HCT116 (cell line): ENCODE measurements around the gene TET2. TPM values are rescaled to one million over a fixed set of nuclear protein-coding genes. Genes with fewer than 3 reads are reported as not detected.

Experiments used
- ATAC-seq: fragments of 200-7000 bp; cut with Tn5 transposase; 2 replicates; pipeline ENCODE4 v1.9.1; 2020; ENCODE audit warnings: mild to moderate bottlenecking, moderate library complexity
- BruUV-seq: library from RNA; stranded (reverse); fragments of 400-500 nt; replicated peaks from 2 replicates; lab custom pipeline; 2021; lab: Mats Ljungman, UMichigan
- CTCF ChIA-PET: fragments of 300-600 bp; sonication (Branson Sonifier 250); formaldehyde crosslinking; loops from one replicate; lab custom pipeline; 2021; ENCODE audit warnings: antibody characterized with exemption; lab: Charles Lee
- POLR2A ChIA-PET: fragments of 300-600, 350-600 bp; sonication (Branson Sonifier 250); formaldehyde crosslinking; loops from one replicate; lab custom pipeline; 2021; ENCODE audit warnings: antibody characterized with exemption; lab: Charles Lee
- RAD21 ChIA-PET, 2 experiments: fragments of 300-600 bp; sonication (Branson Sonifier 250); formaldehyde crosslinking; loops; one replicate each; lab custom pipeline; 2023; ENCODE audit warnings: low total read pairs in 2 of 2; ENCODE audit not compliant: uncharacterized antibody in 2 of 2, unreplicated experiment in 2 of 2, low non-redundant PET in 1 of 2; lab: Charles Lee
- DNase-seq: peaks from one replicate; pipeline ENCODE4 v3.0.0-alpha.2; 2010; ENCODE audit warnings: low read depth, low spot score
- H2AFZ ChIP-seq: fragments of 200-600 bp; shearing (Covaris generic), sonication (generic); 2 replicates; pipeline ENCODE4 v1.6.1; 2017; ENCODE audit warnings: low read depth, mixed run types, mixed read lengths, antibody characterized with exemption, low read length; ENCODE audit not compliant: poor library complexity, severe bottlenecking
- H3K27ac ChIP-seq: 2 replicates; pipeline ENCODE4 v1.5.1; 2012; ENCODE audit warnings: low read depth, low read length
- H3K27me3 ChIP-seq: fragments of 200-600 bp; sonication (generic); 2 replicates; pipeline ENCODE4 v1.6.1; 2016; ENCODE audit warnings: mixed run types, low read length, mixed read lengths; ENCODE audit not compliant: insufficient read depth
- H3K36me3 ChIP-seq, 2 experiments: fragments of 200-500 bp in 1 of 2; fragments of 200-600 bp in 1 of 2; sonication (Bioruptor generic) in 1 of 2; sonication (generic) in 1 of 2; 2 replicates each; pipeline versions ENCODE4 v1.5.1 to v1.6.1; 2014 to 2016; ENCODE audit warnings: low read length in 2 of 2, inconsistent platforms in 1 of 2, mixed read lengths in 1 of 2, mixed run types in 1 of 2; ENCODE audit not compliant: insufficient read depth in 2 of 2, control insufficient read depth in 1 of 2
- H3K4me1 ChIP-seq, 2 experiments: fragments of 200-600 bp in 1 of 2; sonication (generic) in 1 of 2; 2 replicates each; pipeline versions ENCODE4 v1.5.1 to v1.6.1; 2012 to 2017; ENCODE audit warnings: low read length in 2 of 2, inconsistent platforms in 1 of 2, mild to moderate bottlenecking in 1 of 2, mixed read lengths in 1 of 2, mixed run types in 1 of 2, moderate library complexity in 1 of 2; ENCODE audit not compliant: insufficient read depth in 2 of 2, control insufficient read depth in 1 of 2
- H3K4me2 ChIP-seq: fragments of 200-600 bp; sonication (generic); 2 replicates; pipeline ENCODE4 v1.6.1; 2017; ENCODE audit warnings: mixed run types, low read length, mixed read lengths
- H3K4me3 ChIP-seq, 2 experiments: fragments of 200-600 bp in 1 of 2; sonication (generic) in 1 of 2; replicated peaks in 1 of 2; 2 replicates each; pipeline ENCODE4 v1.5.1; 2011 to 2016; ENCODE audit warnings: low read length in 2 of 2, control low read depth in 1 of 2, low read depth in 1 of 2, mild to moderate bottlenecking in 1 of 2, mixed read lengths in 1 of 2, mixed run types in 1 of 2
- H3K79me2 ChIP-seq: fragments of 200-600 bp; sonication (generic); 2 replicates; pipeline ENCODE4 v1.6.1; 2017; ENCODE audit warnings: mild to moderate bottlenecking, mixed run types, low read length, moderate library complexity, mixed read lengths; ENCODE audit not compliant: insufficient read depth
- H3K9ac ChIP-seq: fragments of 200-600 bp; sonication (generic); 2 replicates; pipeline ENCODE4 v1.6.1; 2016; ENCODE audit warnings: low read length, mixed read lengths
- H3K9me2 ChIP-seq: fragments of 200-600 bp; sonication (generic), shearing (Covaris generic); 2 replicates; pipeline ENCODE4 v1.6.1; 2017; ENCODE audit warnings: mixed run types, mild to moderate bottlenecking, moderate library complexity; ENCODE audit not compliant: insufficient read depth
- H3K9me3 ChIP-seq, 2 experiments: fragments of 200-500 bp in 1 of 2; fragments of 200-600 bp in 1 of 2; sonication (Bioruptor generic) in 1 of 2; sonication (generic) in 1 of 2; 2 replicates each; pipeline ENCODE4 v1.6.1; 2014 to 2017; ENCODE audit warnings: low read length in 2 of 2, mixed read lengths in 2 of 2, inconsistent platforms in 1 of 2, low read depth in 1 of 2, mild to moderate bottlenecking in 1 of 2, mixed run types in 1 of 2, moderate library complexity in 1 of 2; ENCODE audit not compliant: control insufficient read depth in 1 of 2, insufficient read depth in 1 of 2
- H4K20me1 ChIP-seq: fragments of 200-600 bp; sonication (generic), shearing (Covaris generic); 2 replicates; pipeline ENCODE4 v1.6.1; 2017; ENCODE audit warnings: mixed run types, mild to moderate bottlenecking, moderate library complexity; ENCODE audit not compliant: insufficient read depth
- CEBPB ChIP-seq: IDR thresholded peaks from 2 replicates; pipeline ENCODE4 v1.6.1; 2012; ENCODE audit warnings: low read depth
- EGR1 ChIP-seq: IDR thresholded peaks from 2 replicates; pipeline ENCODE4 v1.6.1; 2012; ENCODE audit warnings: low read depth
- ELF1 ChIP-seq: IDR thresholded peaks from 2 replicates; pipeline ENCODE4 v1.6.1; 2012; ENCODE audit warnings: low read depth, borderline replicate concordance
- EZH2 ChIP-seq: fragments of 200-600 bp; sonication (generic); IDR thresholded peaks from 2 replicates; pipeline ENCODE4 v1.6.1; 2017; ENCODE audit warnings: antibody characterized with exemption, mixed run types
- EZH2phosphoT487 ChIP-seq: fragments of 200-600 bp; IDR thresholded peaks from 2 replicates; pipeline ENCODE4 v1.6.1; 2018; ENCODE audit warnings: antibody characterized with exemption, borderline replicate concordance
- JUND ChIP-seq: IDR thresholded peaks from 2 replicates; pipeline ENCODE4 v1.6.1; 2012
- POLR2A ChIP-seq: IDR thresholded peaks from 2 replicates; pipeline ENCODE4 v1.7.0; 2011; ENCODE audit warnings: borderline replicate concordance; ENCODE audit not compliant: insufficient read depth, insufficient read length; ENCODE audit errors: extremely low read depth
- POLR2AphosphoS5 ChIP-seq: IDR thresholded peaks from 2 replicates; pipeline ENCODE4 v1.6.1; 2011; ENCODE audit warnings: mild to moderate bottlenecking, low read depth, low read length, moderate library complexity
- REST ChIP-seq: IDR thresholded peaks from 2 replicates; pipeline ENCODE4 v1.6.1; 2012; ENCODE audit warnings: low read depth
- SP1 ChIP-seq: IDR thresholded peaks from 2 replicates; pipeline ENCODE4 v1.6.1; 2012; ENCODE audit warnings: low read depth
- SRF ChIP-seq: IDR thresholded peaks from 2 replicates; pipeline ENCODE4 v1.6.1; 2012; ENCODE audit warnings: low read depth
- TCF7L2 ChIP-seq: IDR thresholded peaks from 2 replicates; pipeline ENCODE4 v1.7.0; 2011; ENCODE audit warnings: borderline replicate concordance, inconsistent platforms; ENCODE audit not compliant: insufficient read depth, insufficient read length; ENCODE audit errors: extremely low read depth
- YY1 ChIP-seq: IDR thresholded peaks from 2 replicates; pipeline ENCODE4 v1.6.1; 2011; ENCODE audit warnings: low read length, low read depth, moderate library complexity, mild to moderate bottlenecking; ENCODE audit not compliant: insufficient replicate concordance; ENCODE audit errors: extremely low read depth
- ZFX ChIP-seq: fragments of 450-650 bp; IDR thresholded peaks from 2 replicates; pipeline ENCODE4 v1.6.1; 2017
- ZNF274 ChIP-seq: fragments of 200-500 bp; sonication (Bioruptor generic); IDR thresholded peaks from 2 replicates; pipeline ENCODE4 v1.6.1; 2014; ENCODE audit warnings: mild to moderate bottlenecking, low read depth, low read length, inconsistent platforms
- intact Hi-C: fragments of 100-400 bp; cut with micrococcal nuclease; formaldehyde crosslinking; loops from 2 replicates; pipeline ENCODE4 v1.10.0; 2022
- total RNA-seq: library from RNA; stranded (reverse); gene quantifications from one replicate; pipeline ENCODE4 v1.2.1, GENCODE V29; 2021; ENCODE audit not compliant: unreplicated experiment
- TF ChIP-seq, protein P1 (sequence below): IDR thresholded peaks from 2 replicates; pipeline ENCODE4 v1.6.1; 2011; ENCODE audit warnings: mild to moderate bottlenecking, low read length, moderate library complexity; ENCODE audit not compliant: insufficient replicate concordance; ENCODE audit errors: extremely low read depth
- TF ChIP-seq, protein P2 (sequence below): IDR thresholded peaks from 2 replicates; pipeline ENCODE4 v1.6.1; 2012

The TET2 gene
- total RNA-seq, 1 experiment from 2014 or later, result 9.7 TPM

DNA sequence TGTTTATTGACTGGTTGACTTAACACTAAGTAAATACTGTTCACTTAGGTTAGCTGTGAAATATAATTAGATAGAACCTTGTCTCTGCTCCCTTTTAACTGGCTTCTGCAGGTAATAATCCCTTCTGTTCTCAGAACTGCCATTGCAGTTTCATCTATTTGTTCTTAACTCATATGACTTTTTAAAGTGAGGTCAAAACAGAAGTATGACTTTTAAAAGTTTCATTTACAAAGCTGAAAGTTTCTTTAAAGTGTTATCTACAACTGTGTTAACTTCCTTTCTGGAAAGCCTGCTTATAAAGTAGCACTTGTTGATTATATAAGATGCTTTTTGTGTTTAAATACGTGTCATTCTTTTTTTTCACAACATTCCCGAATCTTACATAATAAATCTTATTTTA is 127.4 kb downstream of the TET2 start:
- Histone ChIP-seq H4K20me1 (no peaks in the 10 kb centered on the region), H3K79me2 (no peaks in the 10 kb centered on the region), H3K9ac (no peak overlapping the region), H3K4me2 (no peak overlapping the region), H3K27me3 (no peaks in the 10 kb centered on the region), H3K4me1 (no peaks in the 10 kb centered on the region), H3K27ac (no peak overlapping the region), H2AFZ (no peak overlapping the region), H3K9me3 (no peaks in the 10 kb centered on the region), H3K36me3 (peaks cover 2 to 14% of the 10 kb centered on the region in 2 experiments; a peak in 1 of 4 replicates), H3K9me2 (no peaks in the 10 kb centered on the region), H3K4me3 (no peak overlapping the region)
- ATAC-seq, result no peak
- BruUV-seq, result no TSS peak
- ChIA-PET RAD21 (no interaction called here), POLR2A (no interaction called here), CTCF (no interaction called here)
- intact Hi-C loops, result no loop called here
- DNase-seq, result no peak
- TF ChIP-seq, protein P1, sequence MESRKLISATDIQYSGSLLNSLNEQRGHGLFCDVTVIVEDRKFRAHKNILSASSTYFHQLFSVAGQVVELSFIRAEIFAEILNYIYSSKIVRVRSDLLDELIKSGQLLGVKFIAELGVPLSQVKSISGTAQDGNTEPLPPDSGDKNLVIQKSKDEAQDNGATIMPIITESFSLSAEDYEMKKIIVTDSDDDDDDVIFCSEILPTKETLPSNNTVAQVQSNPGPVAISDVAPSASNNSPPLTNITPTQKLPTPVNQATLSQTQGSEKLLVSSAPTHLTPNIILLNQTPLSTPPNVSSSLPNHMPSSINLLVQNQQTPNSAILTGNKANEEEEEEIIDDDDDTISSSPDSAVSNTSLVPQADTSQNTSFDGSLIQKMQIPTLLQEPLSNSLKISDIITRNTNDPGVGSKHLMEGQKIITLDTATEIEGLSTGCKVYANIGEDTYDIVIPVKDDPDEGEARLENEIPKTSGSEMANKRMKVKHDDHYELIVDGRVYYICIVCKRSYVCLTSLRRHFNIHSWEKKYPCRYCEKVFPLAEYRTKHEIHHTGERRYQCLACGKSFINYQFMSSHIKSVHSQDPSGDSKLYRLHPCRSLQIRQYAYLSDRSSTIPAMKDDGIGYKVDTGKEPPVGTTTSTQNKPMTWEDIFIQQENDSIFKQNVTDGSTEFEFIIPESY, result no peak
- TF ChIP-seq POLR2A, result no peak
- no peak for TF ChIP-seq EGR1
- no peak for TF ChIP-seq SRF
- TF ChIP-seq JUND, result no peak
- no peak for TF ChIP-seq EZH2phosphoT487
- TF ChIP-seq ZFX, result no peak
- TF ChIP-seq EZH2, result no peak
- no peak for TF ChIP-seq ZNF274
- TF ChIP-seq POLR2AphosphoS5, result no peak

DNA sequence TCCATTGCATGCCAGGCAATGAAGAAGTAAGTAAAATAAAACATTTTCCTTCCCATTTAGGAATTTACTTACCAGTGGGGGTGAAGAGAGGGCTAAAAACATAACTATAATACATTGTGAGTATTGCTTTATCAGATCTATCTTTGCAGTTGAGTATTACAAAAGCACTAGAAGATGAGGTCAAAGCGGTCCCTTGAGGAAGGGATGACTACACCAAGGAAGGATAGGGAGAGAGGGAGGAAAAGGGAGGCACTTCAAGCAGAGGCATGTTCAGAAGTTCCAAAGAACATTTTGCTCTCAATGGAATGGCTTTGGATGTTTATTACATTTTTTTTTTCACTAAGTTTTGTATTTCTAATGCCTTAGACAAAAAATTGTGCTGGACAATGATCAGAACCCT is 127.8 kb downstream of the TET2 start:
- H3K9me2 ChIP-seq, result no peaks in the 10 kb centered on the region
- TF ChIP-seq EZH2phosphoT487 (no peak), ELF1 (no peak), SP1 (no peak), ZFX (no peak), YY1 (no peak), CEBPB (no peak), TCF7L2 (no peak), REST (no peak), SRF (no peak), ZNF274 (no peak)
- TF ChIP-seq, protein P2, sequence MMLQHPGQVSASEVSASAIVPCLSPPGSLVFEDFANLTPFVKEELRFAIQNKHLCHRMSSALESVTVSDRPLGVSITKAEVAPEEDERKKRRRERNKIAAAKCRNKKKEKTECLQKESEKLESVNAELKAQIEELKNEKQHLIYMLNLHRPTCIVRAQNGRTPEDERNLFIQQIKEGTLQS, result no peak

More for the DNA sequence above, 127.8 kb downstream of the TET2 start:
- H4K20me1 ChIP-seq, result no peaks in the 10 kb centered on the region
- no peaks in the 10 kb centered on the region for H3K27me3 ChIP-seq
- no peaks in the 10 kb centered on the region for H3K79me2 ChIP-seq
- intact Hi-C loops, result no loop called here
- H2AFZ ChIP-seq, result no peak overlapping the region
- no peak overlapping the region for H3K9ac ChIP-seq
- no peak overlapping the region for H3K4me2 ChIP-seq
- DNase-seq (no peak), ATAC-seq (no peak)
- RAD21 ChIA-PET, result no interaction called here
- H3K36me3 ChIP-seq, result peaks cover 2 to 14% of the 10 kb centered on the region in 2 experiments; a peak in 1 of 4 replicates
- H3K4me3 ChIP-seq, result no peak overlapping the region
- no peaks in the 10 kb centered on the region for H3K9me3 ChIP-seq
- H3K4me1 ChIP-seq, result no peaks in the 10 kb centered on the region
- CTCF ChIA-PET, result no interaction called here
- POLR2A ChIA-PET, result no interaction called here
- H3K27ac ChIP-seq, result no peak overlapping the region
- no TSS peak for BruUV-seq
